Occipital lobe (tissue), 2 donors: Measurements from ENCODE around the gene UROD. TPM values are rescaled to one million over a fixed set of nuclear protein-coding genes. Genes with fewer than 3 reads are reported as not detected.
"Not testable (repeated sequence)": the region's sequence is repeated elsewhere in the genome, so short reads cannot be mapped to it uniquely, and the experiment has no call there.

Experiments
- DNase-seq: peaks from one replicate; lab custom pipeline; 2025; lab: John Stamatoyannopoulos, UW
- total RNA-seq: library from RNA; depleted of rRNA; stranded (reverse); fragments of >200 nt; gene quantifications from one replicate; pipeline ENCODE4 v1.2.3, GENCODE V29; 2014

The UROD gene
- total RNA-seq, 1 donor from 2014 or later, result 61.8 TPM

- DNase-seq, result no peak
Observed at GRCh38 chr1:45038661-45039364, 26.8 kb downstream of the UROD start.

- DNase-seq, result no peak
Observed at GRCh38 chr1:45040297-45040696, 28.2 kb downstream of the UROD start.

- no peak for DNase-seq
Observed at GRCh38 chr1:45043094-45043493, 31.0 kb downstream of the UROD start.

- no peak for DNase-seq
Observed at GRCh38 chr1:45044916-45045315, 32.9 kb downstream of the UROD start.

GRCh38 chr1:45047032-45047431 lies 35.0 kb downstream of the UROD start:
- DNase-seq, result no peak

- DNase-seq, result no peak
Observed at GRCh38 chr1:45051005-45051772, 39.1 kb downstream of the UROD start.

GRCh38 chr1:45057542-45057941 lies 45.5 kb downstream of the UROD start:
- no peak for DNase-seq

- DNase-seq, result no peak
Observed at GRCh38 chr1:45059829-45060228, 47.8 kb downstream of the UROD start.

GRCh38 chr1:45062463-45062862 lies 50.4 kb downstream of the UROD start:
- DNase-seq, result not testable (repeated sequence)

- DNase-seq, result no peak
Observed at GRCh38 chr1:45065083-45065482, 53.0 kb downstream of the UROD start.

Other genes with a start within 250 kb of the UROD start
- gene RPS8, start 236.7 kb upstream of the UROD start, total RNA-seq, result 1,634 TPM
- 0.16 TPM for gene BEST4, start 224.1 kb upstream of the UROD start, total RNA-seq
- gene PLK3, start 211.9 kb upstream of the UROD start, total RNA-seq, result 10.0 TPM
- gene DYNLT4, start 204.9 kb upstream of the UROD start, total RNA-seq, result not detected
- 0.47 TPM for gene BTBD19, start 203.7 kb upstream of the UROD start, total RNA-seq
- 1.4 TPM for gene PTCH2, start 169.0 kb upstream of the UROD start, total RNA-seq
- gene EIF2B3, start 25.7 kb upstream of the UROD start, total RNA-seq, result 33.1 TPM
- gene HECTD3, start 930 bp upstream of the UROD start, total RNA-seq, result 17.6 TPM
- 22.6 TPM for gene ZSWIM5, start 194.4 kb downstream of the UROD start, total RNA-seq